GM12875 (cell line): ENCODE measurements around the gene CCDC198.

Experiments
- H3K4me3 ChIP-seq: one replicate; pipeline ENCODE4 v1.5.1; 2011; ENCODE audit warnings: low read depth, low read length, control low read depth
- CTCF ChIP-seq: IDR thresholded peaks from 2 replicates; pipeline ENCODE4 v1.5.1; 2011; ENCODE audit warnings: low read depth, mild to moderate bottlenecking, control low read depth, inconsistent platforms, low read length, moderate library complexity, borderline replicate concordance; ENCODE audit not compliant: insufficient read depth

The CCDC198 gene

GRCh38 chr14:57487771-57488170 is 5.9 kb downstream of the CCDC198 start:
- TF ChIP-seq CTCF = no peak
- H3K4me3 ChIP-seq = no peak overlapping the region

- no peak overlapping the region for H3K4me3 ChIP-seq
- peak; percentile 46; the same call in 1 of the 2 replicates for TF ChIP-seq CTCF
Observed at GRCh38 chr14:57486767-57487379, 6.8 kb downstream of the CCDC198 start.

GRCh38 chr14:57485635-57486034 is 8.0 kb downstream of the CCDC198 start:
- no peak overlapping the region for H3K4me3 ChIP-seq
- no peak for TF ChIP-seq CTCF

GRCh38 chr14:57482120-57482519 is 11.5 kb downstream of the CCDC198 start:
- H3K4me3 ChIP-seq = no peak overlapping the region

GRCh38 chr14:57480051-57480450 is 13.6 kb downstream of the CCDC198 start:
- H3K4me3 ChIP-seq = no peak overlapping the region
- TF ChIP-seq CTCF = no peak

More at GRCh38 chr14:57482120-57482519, 11.5 kb downstream of the CCDC198 start:
- no peak for TF ChIP-seq CTCF

- TF ChIP-seq CTCF = no peak
Observed at GRCh38 chr14:57479197-57479596, 14.5 kb downstream of the CCDC198 start.

GRCh38 chr14:57478050-57478449 is 15.6 kb downstream of the CCDC198 start:
- H3K4me3 ChIP-seq = no peak overlapping the region
- no peak for TF ChIP-seq CTCF

More at GRCh38 chr14:57479197-57479596, 14.5 kb downstream of the CCDC198 start:
- no peak overlapping the region for H3K4me3 ChIP-seq
